Fibroblast of villous mesenchyme (primary cell): ENCODE measurements around the gene COMMD6. TPM values are rescaled to one million over a fixed set of nuclear protein-coding genes. Genes with fewer than 3 reads are reported as not detected.

Source experiments
- DNase-seq: peaks from one replicate; pipeline ENCODE4 v3.0.0-alpha.2; 2010; ENCODE audit warnings: low read depth
- H3K4me3 ChIP-seq: 2 replicates; pipeline ENCODE4 v1.5.1; 2011; ENCODE audit warnings: low read depth, mild to moderate bottlenecking, low read length
- total RNA-seq: library from RNA; depleted of rRNA; stranded (reverse); fragments of >200 nt; gene quantifications from 2 replicates; pipeline ENCODE4 v1.2.3, GENCODE V29; 2012
- TF ChIP-seq, protein P1 (sequence below): IDR thresholded peaks from 2 replicates; pipeline ENCODE4 v1.5.1; 2012; ENCODE audit warnings: low read depth, mild to moderate bottlenecking, low read length; ENCODE audit not compliant: insufficient read depth

Gene COMMD6
- total RNA-seq, result 36.4 and 77.3 TPM in 2 replicates

DNA sequence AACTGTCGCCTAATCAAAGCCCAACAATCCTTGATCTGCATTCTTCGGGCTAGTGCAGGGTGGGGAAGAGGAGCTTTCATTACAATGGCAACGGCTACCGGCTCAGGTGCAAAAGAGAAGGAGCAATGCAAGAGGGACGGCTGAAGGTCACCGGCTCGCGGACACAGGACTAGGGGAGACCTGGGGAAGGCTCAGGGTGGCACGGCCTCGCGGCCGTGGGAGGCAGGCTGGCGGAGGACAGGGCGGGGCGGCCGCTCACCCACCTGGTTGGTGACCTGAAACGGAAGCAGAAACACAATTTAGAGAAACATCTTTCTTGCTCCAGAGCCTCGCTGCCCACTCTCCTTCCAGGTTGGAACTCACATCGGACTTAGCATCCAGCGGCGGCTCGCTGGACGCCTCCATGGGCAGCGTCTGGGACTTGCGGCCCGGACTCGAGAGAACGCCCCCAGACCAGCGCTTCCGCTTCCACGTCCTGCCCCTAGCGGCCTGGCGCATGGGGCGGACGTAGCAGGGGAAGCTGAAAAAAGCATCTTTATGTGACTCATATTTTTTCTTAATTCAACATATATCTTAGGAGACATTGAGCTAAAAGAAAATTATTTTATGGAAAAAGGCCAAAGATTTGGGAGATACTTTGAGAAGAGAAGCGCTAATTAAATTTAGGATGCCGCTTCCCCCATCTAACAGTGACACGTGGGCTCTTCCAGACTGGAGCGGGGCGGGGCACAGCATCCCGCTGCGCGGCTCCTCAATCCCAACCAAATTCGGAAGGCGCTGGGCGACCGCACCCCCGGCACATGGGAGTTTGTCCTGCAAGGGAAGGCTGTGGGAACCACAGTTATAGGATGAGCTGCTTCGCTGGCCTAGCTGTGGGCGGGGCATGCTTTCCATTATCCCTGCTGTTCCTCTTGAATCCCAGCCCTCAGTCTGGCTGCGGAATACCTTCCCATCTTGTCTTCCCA lies at the start of gene COMMD6:
TSS of gene COMMD6 (minus strand) at position 441 of the 965 bp plus-strand sequence. CDS start at position 405, 36 bp downstream.
- DNase-seq, result peak; percentile 93
- peak within 1 kb of the TSS; percentile 79 for H3K4me3 ChIP-seq
- TF ChIP-seq, protein P1, sequence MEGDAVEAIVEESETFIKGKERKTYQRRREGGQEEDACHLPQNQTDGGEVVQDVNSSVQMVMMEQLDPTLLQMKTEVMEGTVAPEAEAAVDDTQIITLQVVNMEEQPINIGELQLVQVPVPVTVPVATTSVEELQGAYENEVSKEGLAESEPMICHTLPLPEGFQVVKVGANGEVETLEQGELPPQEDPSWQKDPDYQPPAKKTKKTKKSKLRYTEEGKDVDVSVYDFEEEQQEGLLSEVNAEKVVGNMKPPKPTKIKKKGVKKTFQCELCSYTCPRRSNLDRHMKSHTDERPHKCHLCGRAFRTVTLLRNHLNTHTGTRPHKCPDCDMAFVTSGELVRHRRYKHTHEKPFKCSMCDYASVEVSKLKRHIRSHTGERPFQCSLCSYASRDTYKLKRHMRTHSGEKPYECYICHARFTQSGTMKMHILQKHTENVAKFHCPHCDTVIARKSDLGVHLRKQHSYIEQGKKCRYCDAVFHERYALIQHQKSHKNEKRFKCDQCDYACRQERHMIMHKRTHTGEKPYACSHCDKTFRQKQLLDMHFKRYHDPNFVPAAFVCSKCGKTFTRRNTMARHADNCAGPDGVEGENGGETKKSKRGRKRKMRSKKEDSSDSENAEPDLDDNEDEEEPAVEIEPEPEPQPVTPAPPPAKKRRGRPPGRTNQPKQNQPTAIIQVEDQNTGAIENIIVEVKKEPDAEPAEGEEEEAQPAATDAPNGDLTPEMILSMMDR, result no peak

DNA sequence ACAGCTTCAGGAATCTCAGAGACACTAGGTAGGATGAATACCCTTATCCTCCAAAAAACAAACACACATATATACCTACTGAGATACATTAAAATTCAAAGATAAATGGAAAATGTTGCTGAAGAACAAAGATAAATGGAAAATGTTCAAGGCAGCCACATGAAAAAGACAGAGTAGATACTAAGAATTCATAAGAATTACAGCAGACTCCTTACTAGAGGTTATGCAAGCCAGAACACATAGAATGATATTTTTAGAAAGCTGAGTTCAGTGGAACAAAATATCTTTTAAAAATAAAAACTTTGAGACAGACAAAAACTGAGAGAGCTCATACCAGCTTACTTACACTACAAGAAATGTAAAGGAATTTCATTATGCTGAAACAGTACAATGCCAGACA lies 47.5 kb upstream of the COMMD6 start:
- no peak for DNase-seq
- TF ChIP-seq, protein P1, result no peak

DNA sequence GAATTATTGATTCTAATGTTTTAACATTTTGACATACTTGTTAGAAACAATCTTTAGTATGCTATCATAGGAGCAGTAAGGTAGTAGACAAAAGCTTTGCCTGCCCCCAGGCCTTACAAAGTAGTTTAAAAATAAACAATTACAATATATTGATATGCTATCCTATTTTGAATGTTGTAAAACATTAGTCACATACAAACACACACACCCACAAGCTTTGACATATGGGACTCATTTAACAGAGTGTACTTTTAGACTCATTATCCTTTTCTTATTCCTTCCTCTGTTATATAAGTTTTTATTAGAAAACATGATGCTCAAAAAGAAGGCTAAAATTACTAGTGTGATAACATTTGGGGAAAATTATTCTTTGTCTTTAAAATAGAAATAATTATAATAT lies 45.5 kb upstream of the COMMD6 start:
- H3K4me3 ChIP-seq, result no peak overlapping the region
- no peak for DNase-seq

More for the DNA sequence above, 47.5 kb upstream of the COMMD6 start:
- H3K4me3 ChIP-seq, result no peak overlapping the region

DNA sequence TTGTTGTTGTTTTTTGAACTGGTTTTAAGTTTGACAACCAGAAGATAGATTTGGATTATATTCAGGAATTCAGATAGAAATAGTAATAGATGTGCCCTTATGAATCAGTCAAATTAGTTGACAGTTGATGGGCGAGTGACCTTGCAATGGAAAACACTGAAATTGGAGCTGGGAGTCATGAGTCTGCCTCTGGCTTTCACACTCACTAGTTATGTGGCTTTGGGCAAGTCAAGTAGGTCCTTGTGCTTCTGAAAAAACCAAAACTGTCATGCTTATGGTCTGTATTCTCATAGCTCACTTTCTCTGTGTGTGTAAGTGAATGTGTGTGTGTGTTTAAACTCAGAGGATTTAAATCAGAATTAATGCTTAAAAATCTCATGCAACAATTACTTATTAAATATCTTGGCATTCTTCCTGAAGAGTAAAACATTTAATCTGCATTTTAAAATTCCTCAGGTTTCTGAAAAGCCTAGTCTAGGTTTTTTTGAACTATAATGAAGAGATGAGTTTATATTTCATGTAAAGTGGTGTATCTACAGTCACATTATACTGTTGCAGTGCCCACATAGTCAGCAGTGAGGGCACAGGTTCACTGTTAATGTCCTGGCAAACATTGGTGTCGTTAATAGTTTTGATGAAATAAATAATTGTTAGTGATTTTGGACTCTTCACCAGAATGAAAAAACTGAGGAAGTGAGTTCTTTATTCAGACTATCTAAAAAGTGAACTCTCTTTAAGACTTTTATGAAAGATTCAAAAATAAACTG lies 44.4 kb upstream of the COMMD6 start:
- no peak for DNase-seq
- no peak overlapping the region for H3K4me3 ChIP-seq
- TF ChIP-seq, protein P1, result no peak

More for the DNA sequence above, 45.5 kb upstream of the COMMD6 start:
- TF ChIP-seq, protein P1, result no peak

DNA sequence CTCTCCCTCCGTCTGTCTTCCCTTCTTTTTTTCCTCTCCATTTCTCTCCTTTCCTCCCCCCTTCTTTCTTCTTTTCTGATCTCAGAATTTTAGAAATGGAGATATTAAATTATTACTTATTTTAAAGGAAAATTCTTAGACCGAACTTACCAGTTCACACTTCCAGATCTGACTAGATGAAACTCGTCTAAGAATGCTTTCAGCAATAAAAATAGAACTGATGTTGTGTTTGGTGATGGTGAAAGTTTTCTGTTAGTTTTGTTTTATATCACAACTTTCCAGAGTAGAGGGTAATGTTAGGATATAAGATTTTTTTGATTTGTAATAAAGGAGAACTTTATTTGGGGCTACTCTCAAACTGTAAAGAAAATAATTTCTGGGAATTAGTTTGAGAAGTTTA lies 41.9 kb upstream of the COMMD6 start:
- no peak overlapping the region for H3K4me3 ChIP-seq
- DNase-seq, result no peak
- TF ChIP-seq, protein P1, result no peak

DNA sequence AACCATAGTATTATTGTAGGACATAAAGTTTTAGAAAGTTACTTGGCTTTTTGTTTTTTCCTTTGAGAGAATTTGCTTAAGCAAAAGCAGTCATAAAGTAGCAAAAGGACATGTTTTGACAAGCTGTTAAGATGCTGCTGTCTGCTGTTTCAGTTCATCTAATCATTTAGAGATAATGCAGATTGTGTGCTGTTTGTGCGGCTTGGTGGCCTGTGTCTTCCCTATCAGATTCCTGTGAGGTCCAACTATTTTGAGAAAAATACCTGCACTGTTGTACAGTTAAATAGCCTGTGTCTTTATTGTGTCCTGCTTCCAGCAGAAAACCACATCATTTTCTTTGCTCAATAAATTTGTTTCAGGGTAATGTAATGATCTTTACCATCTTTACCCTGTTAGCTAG lies 31.9 kb upstream of the COMMD6 start:
- TF ChIP-seq, protein P1, result no peak
- H3K4me3 ChIP-seq, result no peak overlapping the region
- DNase-seq, result peak; percentile 42
